Stimulated activated CD4-positive, alpha-beta T cell treated with anti-CD3 and anti-CD28 coated beads, Interleukin-12 subunit alpha, Interleukin-12 subunit beta, amount 100 ng/mL, for 4 hours (primary cell): ENCODE data around the gene FBXO7.

Experiments
- DNase-seq: peaks from one replicate; pipeline ENCODE4 v3.0.0-alpha.2; 2020

Gene FBXO7

DNA sequence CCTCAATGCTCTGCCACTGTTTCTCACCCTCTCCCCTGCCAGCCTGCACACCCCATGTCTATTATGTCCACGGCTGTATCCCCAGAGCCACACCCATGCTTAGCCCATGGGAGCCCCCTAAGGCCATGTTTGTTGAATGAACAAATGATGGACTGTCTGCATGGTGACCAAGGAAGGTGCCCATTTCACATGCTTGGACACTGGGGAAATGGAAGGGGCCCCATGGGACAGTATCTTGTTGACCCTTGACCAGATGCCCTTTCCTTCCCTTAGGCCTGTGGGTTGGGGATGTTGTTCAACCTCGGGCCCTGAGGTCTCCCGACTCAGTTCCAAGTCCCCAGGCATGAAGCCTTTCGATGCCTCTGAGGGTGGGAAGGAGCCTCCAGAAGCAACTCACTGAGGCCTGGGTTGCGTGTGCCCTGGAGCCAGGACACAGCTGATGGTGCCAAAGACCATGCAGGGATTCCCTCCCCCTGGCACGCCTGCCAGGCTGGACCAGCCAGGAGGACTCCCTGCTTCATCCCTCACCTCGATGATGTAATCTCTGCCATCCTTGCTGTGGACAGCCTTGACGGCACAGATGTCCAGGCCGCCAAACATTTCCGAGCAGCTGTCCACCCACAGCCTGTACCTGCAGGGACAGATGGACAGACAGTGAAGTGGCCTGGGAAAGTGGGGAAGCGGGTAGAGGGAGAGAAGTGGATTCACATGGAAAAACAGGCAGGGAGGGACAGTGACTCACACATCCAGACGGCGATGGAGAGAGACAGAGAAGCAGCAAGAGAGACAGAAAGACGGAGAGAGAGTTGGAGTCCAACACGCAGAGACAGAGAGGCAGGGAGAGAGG lies 58.9 kb downstream of the FBXO7 start:
- DNase-seq, result no peak

DNA sequence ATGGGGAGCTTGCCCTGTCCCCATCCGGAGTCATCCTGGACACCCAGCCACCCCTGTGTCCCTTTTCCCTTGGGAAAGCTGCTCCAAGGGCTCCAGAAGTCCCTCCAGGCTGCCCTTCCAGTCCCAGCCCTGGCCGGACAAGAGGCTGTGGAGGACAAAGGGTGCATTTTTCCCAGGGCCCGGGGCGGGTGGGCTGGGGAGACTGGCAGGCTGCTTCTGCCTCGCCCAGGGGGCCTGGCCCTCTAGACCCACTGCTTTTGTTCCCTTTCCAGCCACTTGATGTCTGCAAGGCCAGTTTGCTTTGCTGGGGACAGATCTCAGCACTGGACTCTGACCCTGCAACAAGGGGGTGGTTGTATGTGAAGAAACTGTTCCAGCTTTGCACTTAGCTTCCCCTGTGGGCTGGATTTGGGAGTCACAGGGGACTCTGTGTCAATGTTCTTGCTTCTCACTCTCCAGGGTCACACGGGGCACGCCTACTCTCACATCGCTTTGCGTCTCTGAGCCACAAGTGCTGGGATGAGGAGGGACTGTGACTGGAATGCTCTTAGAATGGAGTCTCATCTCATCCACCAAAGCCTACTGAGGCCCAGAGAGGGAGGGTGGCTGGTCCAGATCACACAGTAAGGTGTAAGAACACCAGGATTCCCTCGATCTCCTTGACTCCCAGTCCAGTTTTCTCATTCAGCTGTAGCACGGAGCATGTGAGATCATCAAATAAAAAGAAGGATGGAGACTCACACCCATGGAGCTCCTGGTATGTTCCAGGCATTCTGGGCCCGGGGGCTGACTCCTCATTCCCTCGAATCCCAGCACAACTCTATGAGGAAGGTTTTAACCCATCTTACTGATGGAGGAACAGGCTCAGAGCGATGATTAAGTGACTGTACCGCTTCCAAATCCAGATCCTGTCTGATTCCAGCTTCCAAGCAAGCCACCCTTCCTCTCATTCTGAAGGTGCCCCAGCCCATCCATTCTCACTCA lies 59.9 kb downstream of the FBXO7 start:
- DNase-seq, result no peak

DNA sequence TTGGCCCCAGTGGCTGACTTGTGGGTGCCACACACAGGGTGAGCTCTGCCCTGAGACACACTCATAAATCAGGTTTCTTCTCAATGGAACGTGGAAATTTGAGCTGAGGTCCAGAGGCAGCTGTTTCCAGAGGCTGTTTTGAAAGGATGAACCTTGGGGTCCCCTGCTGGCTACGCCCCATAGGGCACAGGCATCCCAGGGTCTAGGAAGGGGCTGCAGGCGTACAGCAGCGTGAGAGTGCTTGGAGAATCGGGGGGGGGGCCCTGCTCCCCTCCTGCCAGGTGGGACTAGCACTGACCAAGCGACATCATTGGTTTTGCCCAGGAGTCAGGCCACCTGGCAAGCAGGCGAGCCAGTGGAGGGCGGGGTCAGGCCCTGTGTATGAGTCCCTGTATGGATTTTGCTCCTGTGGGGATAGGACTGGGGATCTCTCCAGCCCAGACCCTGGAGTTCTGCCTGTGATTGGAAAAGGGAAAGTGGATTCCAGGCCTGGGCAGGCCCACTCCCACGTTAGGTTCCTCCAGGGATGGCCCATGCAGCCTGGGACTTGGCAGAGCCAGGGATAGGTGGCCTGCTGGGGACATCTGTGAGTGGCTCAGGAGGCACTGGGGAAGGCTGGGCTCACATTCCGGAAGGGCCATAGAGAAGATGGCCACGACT lies 61.0 kb downstream of the FBXO7 start:
- no peak for DNase-seq

DNA sequence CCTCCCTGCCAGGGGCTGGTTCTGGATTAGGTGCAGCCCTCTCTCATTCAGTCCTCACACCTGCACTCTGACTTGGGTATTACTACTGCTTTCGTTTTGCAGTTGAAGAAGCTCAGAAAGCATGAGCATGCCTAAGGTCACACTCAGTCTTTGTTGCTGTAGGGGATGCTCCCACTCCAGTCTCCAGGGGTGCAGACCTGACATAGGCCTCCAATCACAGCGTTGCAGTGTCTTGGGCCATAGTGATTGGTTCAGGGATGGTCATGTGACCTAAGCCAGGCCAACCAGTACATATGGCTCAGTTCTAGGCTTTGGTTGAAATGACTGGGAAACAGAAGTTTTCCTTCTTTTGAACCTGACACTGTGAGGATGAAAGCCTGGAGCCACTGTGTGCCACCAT lies 61.7 kb downstream of the FBXO7 start:
- no peak for DNase-seq

DNA sequence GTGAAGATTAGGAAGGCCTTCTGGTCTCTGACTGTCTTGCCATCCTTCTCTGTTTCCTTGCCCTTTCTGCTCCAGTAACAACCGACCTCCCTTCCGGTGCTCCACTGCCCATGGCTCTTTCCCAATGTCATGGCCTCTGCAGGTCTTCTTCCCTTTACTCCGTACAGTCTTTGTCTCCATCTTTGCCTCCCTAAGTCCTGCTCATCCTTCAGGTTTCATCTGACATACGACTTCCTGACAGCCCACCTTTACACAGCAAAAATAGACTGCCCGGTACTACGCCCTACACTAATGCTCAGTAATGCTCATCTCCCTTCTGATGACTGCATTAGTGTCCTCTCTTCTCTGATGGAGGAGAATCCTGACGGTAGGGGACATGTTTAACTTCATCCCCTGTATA lies 63.9 kb downstream of the FBXO7 start:
- no peak for DNase-seq

DNA sequence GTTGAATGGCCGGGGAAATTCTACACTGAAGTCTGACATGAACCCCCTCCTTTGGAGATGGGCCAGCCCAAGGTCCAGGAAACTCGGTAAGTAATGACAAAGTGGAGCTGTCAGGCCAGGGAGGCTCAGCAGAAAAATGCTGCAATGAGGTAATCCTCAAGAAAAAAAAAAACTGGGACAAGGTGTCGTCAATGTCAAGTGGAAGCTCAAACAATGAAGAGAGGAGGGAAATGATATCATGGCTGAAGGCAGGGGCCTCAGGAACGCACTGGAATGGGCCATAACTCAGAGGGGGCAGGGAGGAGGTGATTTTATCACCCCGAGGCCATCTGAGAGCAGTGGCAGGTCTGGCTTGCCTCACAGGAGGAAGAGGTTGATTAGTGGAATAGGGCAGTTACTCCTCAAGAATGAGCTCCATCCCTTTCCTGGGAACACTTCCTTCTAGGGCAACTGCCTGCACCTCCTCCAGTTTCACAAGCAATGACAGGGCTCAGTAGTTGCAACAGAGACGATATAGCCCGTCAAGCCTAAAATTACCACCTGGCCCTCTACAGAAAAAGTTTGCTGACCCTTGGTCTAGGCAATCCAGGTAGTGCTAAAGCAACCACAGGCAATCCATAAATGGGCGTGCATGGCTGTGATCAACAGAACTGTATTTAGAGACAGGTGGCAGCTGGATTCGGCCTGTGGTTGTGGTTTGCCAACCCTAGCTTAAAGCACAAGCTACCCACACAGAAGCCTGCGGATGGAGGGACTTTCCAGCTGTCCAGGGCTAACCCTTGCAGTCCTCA lies 65.2 kb downstream of the FBXO7 start:
- DNase-seq, result no peak

DNA sequence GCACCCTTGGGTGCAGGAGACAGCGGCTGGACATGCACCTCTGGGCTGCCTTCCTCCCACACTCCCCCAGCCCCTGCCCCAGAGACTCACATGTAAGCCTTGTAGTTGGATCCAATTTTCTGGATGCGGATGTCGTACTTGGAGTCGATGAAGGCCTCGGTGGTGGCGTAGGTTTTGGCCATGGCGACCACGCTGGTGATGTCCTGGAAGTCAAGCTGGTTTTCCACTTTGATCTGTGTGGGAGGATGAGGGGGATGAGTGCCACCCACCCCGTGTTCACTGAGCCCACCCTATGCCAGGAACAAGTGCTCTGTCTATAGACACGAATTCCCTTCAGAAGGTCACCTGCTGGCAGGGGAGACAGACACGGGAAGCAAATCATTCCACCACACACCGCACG lies 66.9 kb downstream of the FBXO7 start:
- DNase-seq, result no peak

DNA sequence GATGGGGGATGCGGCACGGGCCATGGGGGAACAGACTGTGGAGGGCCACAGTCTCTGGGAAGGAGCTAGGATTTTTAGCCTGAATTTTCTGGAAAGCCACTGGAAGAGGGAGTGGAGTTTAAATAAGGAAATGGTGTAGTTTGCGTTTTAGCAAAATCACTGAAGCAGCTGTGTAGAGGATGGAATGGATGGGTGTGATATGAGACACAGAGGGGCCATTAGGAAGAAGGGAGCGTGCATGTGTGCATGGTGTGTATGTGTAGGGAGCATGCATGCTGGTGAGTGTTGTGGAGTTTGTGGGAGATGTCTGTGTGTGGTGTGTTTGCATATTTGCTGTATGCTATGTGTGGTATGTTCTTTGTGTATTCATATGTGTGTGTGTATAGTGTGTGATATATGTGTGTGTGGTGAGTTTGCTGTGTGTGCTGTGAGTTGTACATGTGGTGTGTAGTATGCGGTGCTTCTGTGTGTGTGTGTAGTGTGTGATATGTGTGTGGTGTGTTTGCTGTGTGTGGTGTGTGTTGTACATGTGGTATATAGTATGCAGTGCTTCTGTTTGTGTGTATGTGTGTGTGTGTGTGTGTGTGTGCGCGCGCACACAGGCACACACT lies 67.6 kb downstream of the FBXO7 start:
- DNase-seq, result no peak

DNA sequence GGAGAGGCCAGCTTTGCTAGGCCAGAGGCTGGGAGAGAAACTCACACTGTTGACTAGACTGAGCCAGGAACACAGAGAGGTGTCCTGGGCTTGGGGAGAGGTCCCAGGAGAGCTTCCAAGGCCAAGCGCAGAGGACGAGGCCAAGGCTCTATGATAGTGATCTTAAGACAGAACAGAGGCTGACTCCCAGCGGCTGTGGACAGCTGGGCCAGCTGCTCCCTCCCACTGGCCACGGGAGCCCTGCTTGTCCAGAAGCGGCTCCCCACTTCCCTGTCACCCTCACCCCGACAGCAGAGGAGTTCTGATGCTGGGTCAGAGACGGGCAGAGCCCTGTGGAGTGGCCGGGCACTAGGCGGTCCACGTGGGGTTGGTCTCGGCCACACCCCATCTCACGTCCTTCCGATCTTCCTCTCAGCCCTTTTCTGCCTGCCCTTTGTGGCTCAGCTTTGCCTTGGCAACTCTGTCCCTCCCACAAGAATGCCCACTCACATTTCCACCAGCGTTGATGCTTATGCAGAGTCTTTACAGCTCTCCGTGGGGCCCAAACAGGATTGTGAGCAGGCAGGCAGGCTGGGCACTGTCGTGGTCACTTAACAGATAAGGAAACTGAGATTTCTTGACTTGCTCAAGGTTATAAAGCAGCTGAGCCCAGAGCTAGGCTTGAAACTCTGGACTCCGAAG lies 68.2 kb downstream of the FBXO7 start:
- DNase-seq, result no peak

DNA sequence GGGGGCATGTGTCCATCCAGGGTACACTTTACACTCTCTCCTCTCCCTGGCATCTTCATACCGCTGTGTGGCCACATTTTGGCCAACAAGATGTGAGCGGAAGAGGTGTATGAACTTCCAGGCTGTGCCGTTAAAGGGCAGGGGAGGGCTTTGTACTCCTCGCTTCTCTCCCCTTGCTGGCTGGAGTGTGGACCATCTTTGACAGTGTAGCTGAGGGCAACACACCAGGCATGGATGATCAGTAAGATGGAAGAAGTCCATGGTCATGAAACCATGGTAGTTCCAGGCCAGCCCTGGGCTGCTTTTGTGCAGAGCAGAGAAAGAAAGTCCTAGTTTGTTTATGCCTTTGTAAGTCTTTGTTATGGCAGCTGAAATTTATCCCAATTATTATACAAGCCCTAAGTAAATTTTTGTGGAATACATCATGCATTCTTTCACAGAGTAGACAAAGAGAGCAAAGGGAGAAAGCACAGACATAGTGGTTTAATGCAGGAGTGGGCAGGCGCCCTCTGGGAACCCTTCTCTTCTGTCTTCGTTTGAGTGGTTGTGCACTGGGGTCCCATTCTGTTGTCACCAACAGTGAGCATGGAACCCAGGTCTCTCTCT lies 70.4 kb downstream of the FBXO7 start:
- DNase-seq, result no peak

DNA sequence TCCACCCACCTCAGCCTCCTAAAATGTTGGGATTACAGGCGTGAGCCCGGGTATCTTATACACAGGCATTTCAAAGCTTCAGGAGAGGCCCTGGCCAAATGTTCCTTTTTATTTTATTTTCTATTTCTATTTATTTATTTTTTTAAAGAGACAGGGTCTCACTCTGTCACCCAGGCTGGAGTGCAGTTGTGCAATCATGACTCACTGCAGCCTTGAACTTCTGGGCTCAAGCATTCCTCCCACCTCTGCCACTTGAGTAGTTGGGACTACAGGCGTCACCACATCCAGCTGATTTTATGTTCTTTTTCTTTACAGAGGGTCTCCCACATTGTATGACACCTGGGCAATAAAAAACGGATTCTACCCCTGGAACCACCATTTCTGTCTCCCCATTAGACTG lies 71.2 kb downstream of the FBXO7 start:
- DNase-seq, result no peak

DNA sequence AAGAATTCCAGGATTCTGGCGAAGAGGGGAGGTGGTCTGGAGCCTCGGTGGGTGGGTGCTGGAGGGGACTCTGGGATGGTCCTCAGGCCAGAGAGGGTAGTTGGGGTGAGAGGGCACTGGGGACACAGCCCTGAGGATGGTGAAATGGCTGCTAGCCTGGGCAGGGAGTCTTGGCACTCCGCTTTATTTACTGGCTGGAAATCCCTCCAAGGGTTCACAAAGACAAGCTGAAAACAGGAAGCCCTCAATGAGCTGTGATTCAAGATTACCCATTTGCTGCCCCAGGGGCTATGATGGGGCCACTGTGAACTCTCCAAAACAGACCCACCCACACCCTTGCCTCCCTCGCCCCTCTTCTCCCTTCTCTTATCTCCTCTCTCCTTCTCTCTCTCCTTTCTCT lies 71.9 kb downstream of the FBXO7 start:
- no peak for DNase-seq

DNA sequence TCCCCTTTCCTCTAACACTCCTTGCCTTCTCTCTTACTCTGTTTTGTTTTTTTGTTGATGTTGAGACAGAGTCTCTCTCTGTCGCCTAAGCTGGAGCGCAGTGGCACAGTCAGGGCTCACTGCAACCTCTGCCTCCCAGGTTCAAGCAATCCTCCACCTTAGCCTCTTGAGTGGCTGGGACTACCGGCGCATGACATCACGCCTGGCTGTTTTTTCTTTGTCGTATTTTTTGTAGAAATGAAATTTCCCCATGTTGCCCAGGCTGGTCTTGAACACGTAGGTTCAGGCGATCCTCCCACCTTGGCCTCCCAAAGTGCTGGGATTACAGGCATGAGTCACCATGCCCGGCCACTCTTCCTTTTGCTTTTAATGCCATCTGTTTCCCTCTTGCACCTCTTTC lies 72.3 kb downstream of the FBXO7 start:
- no peak for DNase-seq

DNA sequence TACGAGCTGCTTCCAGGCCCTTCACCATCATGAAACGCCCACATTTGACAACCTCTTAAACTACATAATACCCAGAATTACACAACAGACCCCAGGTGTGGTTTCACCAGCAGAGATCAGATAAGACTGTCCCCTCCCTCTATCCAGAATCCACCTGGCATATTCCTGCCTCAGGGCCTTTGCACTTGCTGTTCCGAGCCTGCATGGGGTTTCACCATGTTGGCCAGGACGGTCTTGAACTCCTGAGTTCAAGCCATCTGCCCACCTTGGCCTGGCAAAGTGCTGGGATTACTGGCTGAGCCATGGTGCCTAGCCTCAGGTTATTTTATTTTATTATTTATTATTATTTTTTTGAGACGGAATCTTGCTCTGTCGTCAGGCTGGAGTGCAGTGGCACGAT lies 73.4 kb downstream of the FBXO7 start:
- DNase-seq, result no peak
